Retinal pigment epithelial cell (primary cell): ENCODE results near the gene CLRN2.

Source experiments
- DNase-seq: peaks from one replicate; pipeline ENCODE4 v3.0.0-alpha.2; 2010; ENCODE audit warnings: low read depth
- H3K4me3 ChIP-seq: 2 replicates; pipeline ENCODE4 v1.5.1; 2011; ENCODE audit warnings: mild to moderate bottlenecking, low read length, control low read depth, moderate library complexity
- CTCF ChIP-seq: conservative IDR thresholded peaks from 2 replicates; pipeline ENCODE4 v1.5.1; 2011; ENCODE audit warnings: low read depth, low read length, control low read depth, inconsistent platforms

The CLRN2 gene

GRCh38 chr4:17480210-17480927 is 34.6 kb upstream of the CLRN2 start:
- DNase-seq, result no peak
- H3K4me3 ChIP-seq, result no peak overlapping the region
- no peak for TF ChIP-seq CTCF

- DNase-seq, result no peak
- no peak for TF ChIP-seq CTCF
- H3K4me3 ChIP-seq, result no peak overlapping the region
These were observed 34.0 kb upstream of the CLRN2 start for GRCh38 chr4:17480955-17481354.

GRCh38 chr4:17482716-17483115 is 32.2 kb upstream of the CLRN2 start:
- no peak overlapping the region for H3K4me3 ChIP-seq
- DNase-seq, result no peak
- no peak for TF ChIP-seq CTCF

DNA sequence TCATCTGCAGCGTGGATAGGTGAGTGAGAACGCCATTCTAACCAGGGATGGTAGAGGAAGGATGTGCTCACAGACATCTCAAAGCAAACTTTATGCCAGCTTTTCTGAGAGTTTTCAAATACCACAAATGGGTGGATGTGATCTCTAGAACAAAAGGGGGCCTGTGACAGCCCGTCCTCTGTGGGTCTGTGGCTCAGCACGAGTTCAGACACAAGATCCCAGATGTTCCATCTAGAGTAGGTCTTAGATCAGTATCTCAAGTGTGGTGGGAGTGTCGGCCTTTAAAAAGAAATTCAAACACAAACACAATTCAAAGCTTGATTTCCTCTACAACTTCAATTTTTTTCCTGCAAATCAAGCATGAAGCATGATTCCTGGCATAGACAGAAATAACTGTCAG is 25.8 kb upstream of the CLRN2 start:
- H3K4me3 ChIP-seq, result no peak overlapping the region
- TF ChIP-seq CTCF, result no peak
- no peak for DNase-seq

GRCh38 chr4:17489721-17490120 is 25.2 kb upstream of the CLRN2 start:
- no peak for DNase-seq
- H3K4me3 ChIP-seq, result no peak overlapping the region
- no peak for TF ChIP-seq CTCF

DNA sequence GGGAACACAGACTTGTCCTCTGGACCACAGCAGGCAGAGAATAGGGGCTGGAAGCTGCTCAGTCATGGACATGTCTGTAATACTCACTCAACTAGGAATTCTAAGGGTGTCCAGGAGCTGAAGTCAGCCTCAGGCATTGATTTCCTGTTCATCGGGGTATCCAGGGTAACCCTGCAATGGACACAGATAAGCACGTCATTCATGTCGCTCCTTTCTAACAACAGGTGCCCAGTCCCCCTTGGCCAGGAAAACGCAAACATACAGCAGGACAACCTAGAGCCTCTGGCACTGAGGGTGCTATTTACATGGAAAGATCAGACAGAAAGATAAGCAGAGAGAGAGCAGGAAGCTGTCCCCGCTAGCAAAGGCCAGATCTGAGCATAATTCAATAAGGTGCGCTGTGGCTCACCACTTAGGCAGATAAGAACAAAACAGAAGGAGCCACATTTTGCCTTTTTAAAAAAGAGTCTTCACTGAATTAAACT is 24.3 kb upstream of the CLRN2 start:
- no peak for TF ChIP-seq CTCF
- no peak overlapping the region for H3K4me3 ChIP-seq
- no peak for DNase-seq

DNA sequence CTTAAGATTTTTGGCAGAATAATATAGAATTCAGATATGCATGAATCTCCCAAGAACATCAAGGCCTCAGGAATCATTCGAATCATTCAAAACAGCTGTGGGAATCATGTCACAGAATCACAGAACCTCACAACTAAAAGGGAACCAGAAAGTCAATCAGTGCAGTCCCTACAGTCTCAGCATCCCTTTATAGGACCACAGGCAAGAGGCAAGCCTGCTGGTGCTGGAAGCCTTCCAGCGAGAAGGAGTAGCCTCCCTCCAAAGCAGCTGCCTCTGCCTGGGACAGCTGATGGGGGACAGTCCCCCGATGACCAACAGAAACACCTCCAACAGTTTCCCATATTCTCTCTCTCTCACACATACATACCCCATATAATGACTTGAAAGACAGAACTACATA is 23.8 kb upstream of the CLRN2 start:
- no peak for DNase-seq
- TF ChIP-seq CTCF, result no peak
- no peak overlapping the region for H3K4me3 ChIP-seq
